GM19025 (cell line): ENCODE data around the gene KDM3B.

Source experiments
- ATAC-seq: cut with Tn5 transposase; IDR thresholded peaks from one replicate; pipeline ENCODE4 v1.9.1; 2021; ENCODE audit warnings: mild to moderate bottlenecking, low read depth, moderate library complexity; ENCODE audit not compliant: unreplicated experiment

KDM3B gene

DNA sequence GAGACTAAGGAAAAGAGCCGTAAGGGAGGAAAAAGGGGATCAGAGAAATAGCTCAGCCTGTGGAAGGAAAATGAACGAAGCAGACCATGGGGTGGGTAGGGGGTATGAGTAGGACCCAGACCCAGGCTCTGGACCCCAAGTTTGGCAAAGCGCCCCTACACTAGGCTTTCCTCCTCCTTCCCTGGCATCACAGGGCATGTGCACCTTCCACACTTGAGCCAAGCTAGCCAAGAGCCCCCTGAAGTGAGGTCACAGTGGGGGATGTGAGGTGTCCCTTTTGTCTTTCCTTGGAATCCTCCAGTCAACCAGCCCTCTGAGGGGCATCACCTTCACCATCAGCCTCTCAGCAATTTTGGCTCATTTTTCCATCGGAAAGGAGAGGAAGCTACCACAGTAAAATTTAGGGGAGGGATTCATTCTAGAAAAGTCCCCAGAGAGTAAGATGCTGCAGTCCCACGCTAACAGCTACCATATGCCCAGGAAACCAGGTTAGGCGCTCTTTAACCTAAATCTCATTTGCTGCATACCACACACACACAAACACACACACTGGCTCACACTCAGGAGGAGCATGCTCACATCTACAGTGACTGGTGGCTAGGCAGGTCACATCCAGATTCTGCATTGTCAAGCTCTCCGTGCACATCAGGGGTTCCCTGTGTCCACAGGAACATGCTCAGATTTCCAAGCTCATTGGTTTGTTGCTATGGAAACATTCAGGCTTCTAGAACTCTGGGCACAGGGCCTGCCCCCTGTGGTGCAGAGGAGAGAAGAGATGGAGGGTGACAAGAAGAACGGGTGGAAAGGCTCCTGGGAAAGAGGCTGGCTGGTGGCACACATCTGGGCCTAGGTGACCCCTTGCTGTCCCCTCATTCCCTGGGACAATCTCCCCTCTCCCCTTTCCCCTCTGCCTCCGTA is 96.3 kb downstream of the KDM3B start:
- no peak for ATAC-seq

DNA sequence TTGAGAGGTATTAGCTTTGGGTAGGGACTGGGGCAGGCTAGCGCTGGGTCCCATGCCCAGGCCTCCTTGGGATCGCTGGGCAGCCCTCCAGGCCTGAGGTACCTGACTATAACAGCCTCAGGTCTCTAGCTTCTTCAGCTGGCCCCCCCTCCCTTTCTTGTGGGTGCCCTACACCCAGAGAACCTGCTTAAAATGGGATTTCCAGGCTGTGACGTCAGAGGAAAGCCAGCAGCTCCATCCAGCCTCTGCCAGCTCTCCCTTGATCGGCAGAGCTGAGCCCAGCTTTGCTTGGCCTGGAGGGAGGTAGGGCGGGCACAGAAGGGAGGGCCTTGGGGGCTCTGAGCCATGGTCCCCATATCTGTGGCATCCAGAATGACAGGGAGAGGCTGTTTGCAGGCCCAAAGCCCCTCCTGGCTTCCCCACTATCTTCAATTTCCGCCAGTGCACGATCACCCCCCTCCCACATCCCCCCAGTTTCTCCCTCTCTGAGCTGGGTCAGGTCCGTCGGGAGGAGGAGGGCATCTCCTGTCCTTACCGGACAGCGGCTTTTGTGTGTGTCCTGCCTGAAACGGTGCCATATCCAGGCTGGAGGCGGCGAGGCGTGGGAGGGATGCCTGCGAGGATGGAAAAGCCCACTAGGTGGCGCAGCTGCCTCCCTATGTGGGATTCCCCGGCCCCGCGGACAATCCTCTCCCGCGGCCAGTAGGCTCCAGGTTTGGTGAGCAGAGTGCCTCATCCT is 97.2 kb downstream of the KDM3B start:
- ATAC-seq, result peak; percentile 51

DNA sequence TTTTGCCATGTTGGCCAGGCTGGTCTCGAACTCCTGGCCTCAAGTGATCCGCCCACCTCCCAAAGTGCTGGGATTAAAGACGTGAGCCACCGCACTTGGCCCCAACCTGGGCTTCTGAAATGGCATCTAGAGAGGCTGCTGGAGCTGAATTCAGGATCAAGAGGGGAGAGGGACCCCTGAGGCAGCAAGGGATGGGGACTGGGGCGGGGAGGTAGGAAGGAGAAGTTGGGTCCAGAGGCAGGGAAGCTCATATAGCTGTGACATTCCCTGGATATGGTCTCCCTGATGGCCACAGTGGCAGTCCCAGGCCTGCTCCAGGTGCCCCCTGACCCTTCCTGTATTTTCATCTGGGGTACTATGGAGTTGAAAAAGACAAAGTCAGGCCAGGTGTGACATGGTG is 98.5 kb downstream of the KDM3B start:
- ATAC-seq, result no peak

DNA sequence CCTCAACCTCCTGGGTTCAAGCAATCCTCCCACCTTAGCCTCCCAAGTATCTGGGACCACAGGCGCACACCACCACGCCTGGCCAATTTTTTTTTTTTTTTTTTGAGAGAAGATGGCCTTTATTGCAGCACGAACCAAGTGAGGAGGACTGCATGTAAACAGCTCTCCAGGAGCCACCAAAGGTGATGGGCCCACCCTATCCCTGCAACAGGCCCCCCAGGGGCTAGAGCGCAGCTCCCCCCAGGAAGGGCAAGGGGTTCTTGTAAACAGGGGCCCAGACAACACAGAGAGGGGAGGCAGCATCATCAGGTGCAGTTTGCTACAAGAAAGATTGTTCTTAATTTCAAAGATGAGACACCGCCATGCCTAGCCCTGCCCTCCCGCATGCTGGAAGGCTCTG is 100.2 kb downstream of the KDM3B start:
- ATAC-seq, result no peak

DNA sequence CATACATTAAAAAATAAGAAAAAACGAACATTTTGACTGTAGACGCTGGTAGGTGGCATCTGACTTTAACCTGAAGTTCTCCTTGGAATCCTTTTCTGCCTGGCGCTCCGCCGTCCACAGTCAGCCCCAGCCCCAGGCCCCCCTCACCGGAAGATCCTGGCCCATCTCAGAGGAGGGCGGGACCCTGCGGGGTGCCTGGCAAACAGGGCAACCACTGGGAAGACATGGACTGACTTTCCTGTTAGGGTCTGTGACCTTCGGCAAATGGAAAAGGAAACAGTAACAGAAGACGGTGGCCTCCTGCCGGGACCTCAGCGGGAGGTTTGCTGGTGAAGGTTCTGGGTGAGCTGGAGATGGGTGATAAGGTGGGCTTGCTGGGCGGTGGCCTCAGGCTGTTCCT is 101.1 kb downstream of the KDM3B start:
- ATAC-seq, result no peak

DNA sequence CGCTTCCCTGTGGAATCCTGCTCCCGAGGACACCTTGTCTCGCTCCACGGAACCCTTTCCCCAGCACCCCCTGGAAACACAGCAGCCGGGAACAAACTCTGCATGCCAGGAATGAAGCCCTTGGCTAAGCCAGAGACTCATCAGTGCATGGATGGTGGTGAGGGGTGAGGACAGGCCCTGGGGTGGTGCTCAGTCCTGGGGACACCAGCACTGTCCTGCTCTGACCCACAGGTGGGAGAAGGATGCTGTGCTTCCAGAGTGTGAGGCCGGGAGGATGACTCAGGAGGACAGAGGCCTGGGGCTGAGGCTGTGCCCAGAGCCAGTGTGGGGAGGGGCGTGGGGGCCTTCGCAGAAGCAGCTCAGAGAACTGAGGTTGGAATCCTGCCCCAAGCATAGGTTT is 101.6 kb downstream of the KDM3B start:
- ATAC-seq, result no peak

DNA sequence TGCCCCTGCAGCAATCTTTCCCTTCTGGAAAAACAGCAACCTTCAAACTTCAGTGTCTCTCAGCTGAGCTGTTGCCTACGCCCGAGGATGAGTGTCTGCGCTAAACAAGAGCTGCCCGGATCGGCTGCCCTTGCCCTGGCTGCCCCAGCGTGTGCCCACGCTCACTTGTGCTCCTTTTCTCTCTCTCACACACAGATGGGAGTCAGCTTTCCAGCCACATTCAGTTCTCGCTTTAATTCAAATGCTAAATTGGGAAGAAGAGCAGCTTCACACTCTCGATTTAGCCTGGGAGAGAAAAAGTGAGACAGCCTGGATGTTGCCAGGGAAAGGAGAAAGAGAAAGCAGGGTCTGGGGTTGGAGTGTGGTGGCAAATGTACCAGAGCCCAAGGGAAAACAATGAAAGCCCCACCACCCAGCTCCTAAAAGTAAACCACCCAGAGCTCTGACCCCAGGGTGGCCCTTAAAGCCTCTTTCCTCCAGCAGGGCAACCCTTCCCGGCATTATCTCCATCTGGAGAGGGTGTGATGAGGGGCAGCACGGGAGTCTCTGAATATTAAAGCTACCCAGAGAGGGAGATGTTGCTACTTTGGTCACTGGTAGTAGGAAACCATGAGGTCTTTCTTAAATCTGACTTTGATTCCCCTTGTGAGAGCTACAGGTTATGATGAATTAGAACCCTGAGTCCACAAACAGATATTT is 102.9 kb downstream of the KDM3B start:
- no peak for ATAC-seq

DNA sequence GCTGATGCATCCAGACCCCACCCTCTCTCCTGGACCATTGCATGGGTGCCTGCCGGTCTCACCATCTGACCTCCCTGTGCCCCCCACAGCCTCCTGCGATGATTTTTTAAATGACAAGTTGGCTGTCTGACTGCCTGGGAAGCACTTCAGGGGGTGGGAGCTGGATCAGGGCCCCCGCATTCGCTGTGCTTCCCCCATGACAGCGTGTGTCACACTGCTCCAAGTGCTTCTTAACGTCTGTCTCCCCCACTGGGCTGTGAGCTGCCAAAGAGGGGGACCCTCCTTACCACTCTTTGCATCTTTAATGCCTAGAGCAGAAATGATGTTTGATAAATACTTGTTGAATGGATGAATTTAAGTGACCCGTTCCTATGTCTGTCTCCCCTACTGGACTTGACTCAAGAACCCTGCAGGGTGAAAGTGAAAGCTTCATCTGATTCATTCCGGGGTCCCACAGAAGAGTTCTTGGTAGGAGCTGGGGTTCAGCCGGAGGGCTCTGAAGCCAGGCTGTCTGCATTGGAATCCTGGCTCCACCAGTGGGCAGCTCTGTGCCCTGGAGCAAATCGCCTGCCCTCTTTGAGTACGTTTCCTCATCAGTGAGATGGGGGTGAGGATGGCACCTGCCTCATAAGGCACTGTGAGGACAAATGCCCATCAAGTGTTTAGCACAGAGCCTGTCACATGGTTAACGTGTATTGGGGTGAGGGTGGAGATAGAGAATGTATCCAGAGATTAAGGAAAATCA is 105.2 kb downstream of the KDM3B start:
- ATAC-seq, result no peak

DNA sequence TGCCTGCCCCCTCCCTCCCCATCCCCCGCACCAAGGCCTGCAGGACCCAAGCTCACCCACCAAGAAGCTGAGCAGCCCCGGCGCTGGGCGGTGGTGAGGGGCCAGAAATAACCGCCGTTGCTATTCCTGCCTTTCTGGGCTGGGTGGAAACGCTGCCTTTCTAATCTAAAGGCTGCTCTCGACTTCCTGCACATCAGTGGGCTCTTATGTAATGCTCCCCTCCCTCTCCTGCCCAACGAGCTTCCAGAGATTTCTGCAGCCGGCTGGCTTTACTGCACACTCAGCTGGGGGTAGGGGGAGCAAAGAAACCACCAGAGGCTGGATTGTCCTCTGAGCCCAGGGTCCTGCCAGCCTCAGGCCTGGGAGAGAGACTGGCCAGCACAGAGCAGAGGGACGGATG is 105.9 kb downstream of the KDM3B start:
- no peak for ATAC-seq

DNA sequence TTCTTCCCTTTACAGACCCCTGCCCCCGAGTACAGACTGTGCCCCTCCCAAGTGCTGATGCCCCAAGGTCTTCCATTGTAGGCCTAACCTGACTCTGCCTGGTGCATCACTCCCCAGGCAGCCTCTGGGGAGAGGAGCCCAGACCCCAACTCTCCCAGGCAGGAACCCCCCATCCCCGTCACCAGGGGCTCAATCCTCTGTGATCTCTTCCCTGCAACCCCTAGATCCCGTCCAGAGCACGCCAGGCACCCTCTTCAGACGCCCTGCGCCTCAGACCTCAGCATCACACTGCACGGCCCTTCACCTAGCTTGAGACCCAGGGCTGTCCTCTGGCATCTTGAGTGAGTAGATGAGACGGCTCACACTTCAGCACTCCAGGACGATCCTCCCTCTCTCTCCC is 106.4 kb downstream of the KDM3B start:
- no peak for ATAC-seq

DNA sequence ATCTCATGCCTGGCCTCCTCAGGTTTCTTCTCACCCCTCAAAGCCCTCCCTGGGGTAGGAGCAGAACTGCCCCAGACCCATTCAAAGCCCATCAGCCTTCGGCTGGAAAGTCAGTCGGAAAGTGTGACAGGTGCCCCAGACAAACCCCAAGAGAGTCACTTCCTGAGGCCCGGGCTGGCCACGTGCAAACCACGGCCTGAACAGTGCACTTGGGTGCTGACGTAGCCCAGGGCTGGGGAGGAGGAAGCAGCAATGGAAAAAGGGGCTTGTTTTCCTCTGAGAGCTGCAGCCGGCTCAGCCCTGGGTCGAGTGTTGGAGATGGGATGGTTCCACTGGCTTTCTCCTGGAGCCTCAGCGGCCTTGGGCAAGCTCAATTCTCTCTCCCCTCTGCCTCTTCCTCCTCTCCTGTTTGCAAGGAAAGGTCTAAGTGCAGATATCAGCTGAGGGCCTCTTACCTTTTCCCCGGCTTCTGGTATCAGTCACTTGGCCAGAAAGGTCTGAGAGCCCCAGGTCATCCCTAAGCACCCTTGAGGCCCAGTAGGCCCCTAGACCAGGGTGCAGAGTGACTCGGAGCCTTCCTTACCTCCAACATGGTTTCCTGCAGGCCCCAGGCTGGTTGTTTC is 106.9 kb downstream of the KDM3B start:
- ATAC-seq, result no peak

DNA sequence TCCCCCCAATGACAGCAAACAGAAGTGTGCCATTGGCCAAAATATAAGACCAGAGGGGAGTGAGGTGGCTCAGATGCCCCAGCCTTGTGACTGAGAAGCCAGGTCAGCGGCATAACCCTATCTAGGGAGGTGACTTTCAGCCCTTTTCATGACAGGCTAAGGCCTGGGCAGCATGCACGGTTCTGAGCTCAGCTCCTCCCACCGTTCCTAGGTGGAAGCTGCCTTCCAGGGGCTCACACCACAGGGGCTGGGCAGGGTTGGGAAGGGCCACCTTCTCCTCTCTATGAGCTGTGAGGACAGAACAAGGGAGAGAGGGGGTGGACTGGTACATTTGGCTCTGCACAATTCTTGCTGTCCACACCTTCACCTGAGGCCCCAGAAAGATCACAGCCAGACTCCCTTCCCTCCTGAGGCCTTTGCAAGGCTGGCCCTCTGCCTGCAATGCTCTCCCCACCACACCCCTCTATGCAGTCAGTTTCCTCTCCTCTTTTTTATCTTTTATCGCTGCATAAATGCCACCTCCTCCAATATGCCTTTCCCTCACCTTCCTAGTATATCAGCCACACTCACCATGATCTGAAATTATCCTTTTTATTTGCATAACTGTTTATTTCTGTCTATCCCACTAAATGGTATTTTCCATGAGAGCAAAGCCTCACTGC is 107.7 kb downstream of the KDM3B start:
- ATAC-seq, result no peak

DNA sequence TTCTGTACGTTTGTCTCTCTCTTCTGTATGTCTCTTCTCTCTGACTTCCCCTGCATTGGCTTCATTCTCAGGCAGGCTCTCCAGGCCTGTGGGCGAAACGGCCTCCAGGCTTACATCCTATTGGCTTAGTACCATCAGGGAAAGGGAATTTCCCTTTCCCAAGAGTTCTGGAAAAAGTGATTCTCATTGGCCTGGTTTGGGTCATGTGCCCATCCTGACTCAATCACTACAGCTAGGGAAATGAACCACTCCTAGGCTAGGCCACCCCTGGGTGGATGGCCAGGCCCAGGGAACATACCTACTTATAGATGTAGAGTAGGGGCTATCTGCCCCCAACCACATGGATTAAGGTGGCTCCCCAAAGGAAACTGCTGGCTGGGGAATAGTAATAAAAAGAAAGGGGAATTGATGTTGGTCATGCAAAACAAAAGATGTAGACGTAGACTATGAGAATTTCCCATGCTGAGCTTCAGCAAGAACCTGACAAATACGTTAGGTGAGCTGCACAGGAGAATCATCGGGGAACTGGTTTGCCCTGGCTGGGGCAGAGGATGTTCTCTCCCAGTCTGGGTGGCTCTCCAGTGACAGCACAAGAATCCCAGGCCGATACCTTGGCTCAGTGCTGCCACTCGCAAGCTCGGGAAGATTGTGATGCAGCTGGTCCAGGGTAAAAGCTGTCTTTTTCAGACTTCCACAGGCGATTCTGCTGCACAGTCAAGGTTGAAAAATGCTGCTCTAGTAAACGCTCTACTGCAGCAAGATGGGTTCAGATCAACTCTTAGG is 109.0 kb downstream of the KDM3B start:
- no peak for ATAC-seq

DNA sequence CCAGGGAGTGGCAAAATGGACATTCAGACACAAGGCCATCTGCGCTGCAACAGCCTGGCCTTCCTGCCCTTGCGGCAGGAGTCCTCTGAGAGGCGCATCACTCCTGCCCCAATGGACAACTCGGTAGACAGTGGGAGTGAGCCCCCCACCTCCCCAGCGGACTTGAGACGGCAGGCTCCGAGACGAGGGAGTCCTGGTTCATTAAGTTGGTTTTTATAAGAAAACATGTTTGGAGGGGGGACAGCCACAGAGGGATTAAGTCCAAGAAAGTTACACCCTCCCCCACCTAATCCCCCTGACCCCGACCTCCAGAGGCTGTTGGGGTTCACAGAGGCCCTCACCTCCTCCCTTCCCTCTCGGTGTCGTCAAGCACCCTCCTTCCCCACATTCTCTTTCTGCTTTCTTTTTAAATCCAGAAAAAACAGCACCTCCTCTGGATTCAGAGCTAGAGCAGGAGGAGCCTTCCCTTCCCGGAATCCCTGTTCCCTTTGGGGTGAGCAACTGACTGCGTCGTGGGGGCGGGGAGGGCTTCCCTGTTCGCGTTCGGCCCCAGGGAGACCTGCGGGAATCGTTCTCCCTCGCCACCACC is 111.0 kb downstream of the KDM3B start:
- ATAC-seq, result no peak

DNA sequence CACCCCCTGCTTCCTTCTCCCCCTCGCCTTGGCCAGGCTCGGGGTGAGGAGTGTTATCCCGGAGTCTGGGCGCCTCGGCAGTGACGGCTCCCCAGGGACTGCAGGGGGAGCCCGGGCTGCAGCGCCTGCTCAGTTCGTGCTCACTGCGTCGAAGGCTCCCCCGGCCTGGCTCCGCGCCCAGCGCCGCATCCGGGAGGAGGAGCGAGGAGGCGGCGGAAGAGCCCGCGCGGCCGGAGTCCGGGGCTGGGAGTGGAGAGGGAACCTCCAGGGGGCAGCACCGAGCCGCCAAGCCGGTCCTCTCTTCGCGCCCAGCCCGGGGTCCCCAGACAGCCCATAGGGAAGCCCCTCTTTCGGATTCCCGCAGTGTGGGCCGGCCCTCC is 111.5 kb downstream of the KDM3B start:
- peak; percentile 42 for ATAC-seq

DNA sequence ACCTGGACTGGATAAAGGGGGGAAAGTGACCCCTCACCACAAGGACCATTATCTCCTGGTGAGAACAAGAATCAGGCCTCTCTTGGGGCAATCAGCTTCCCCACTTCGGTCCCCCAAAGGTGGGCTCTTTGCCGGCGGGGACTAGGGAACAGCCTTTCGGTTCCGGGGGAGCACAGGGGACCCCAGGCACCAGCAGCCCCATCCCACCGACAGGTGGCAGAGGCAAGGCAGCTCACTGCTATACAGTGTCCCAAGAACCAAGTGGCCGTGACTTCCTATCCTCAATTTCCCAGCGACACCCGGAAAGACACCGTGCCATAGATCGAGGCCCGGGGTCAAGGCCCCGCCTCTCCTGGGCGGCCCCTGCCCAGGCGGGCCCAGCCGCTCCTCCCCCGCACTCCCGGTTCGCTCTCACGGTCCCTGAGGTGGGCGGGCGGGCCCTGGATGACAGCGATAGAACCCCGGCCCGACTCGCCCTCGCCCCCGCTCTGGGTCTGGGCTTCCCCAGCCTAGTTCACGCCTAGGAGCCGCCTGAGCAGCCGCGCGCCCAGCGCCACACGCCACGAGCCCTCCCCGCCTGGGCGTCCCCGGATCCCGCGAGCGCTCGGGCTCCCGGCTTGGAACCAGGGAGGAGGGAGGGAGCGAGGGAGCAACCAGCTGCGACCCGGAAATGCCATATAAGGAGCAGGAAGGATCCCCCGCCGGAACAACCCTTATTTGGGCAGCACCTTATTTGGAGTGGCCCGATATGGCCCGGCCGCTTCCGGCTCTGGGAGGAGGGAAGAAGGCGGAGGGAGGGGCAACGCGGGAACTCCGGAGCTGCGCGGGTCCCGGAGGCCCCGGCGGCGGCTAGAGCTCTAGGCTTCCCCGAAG is 112.1 kb downstream of the KDM3B start:
- peak; percentile 72 for ATAC-seq

DNA sequence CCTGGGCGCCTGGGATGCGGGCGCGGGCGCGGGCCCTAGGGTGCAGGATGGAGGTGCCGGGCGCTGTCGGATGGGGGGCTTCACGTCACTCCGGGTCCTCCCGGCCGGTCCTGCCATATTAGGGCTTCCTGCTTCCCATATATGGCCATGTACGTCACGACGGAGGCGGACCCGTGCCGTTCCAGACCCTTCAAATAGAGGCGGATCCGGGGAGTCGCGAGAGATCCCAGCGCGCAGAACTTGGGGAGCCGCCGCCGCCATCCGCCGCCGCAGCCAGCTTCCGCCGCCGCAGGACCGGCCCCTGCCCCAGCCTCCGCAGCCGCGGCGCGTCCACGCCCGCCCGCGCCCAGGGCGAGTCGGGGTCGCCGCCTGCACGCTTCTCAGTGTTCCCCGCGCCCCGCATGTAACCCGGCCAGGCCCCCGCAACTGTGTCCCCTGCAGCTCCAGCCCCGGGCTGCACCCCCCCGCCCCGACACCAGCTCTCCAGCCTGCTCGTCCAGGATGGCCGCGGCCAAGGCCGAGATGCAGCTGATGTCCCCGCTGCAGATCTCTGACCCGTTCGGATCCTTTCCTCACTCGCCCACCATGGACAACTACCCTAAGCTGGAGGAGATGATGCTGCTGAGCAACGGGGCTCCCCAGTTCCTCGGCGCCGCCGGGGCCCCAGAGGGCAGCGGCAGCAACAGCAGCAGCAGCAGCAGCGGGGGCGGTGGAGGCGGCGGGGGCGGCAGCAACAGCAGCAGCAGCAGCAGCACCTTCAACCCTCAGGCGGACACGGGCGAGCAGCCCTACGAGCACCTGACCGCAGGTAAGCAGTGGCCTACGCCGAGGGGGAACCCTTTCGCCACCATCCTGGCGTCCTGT is 113.0 kb downstream of the KDM3B start, which contains the start of gene EGR1:
TSS of gene EGR1 (plus strand) at position 219 of the 864 bp plus-strand sequence. CDS start at position 502, 283 bp downstream.
- ATAC-seq, result peak; percentile 52
